GM10266 (cell line): ENCODE data around the gene ANKRD24.
"Not testable (repeated sequence)": the region's sequence is repeated elsewhere in the genome, so short reads cannot be mapped to it uniquely, and the experiment has no call there.

Experiments used
- DNase-seq: peaks from one replicate; pipeline ENCODE4 v3.0.0; 2012; ENCODE audit errors: extremely low spot score
- TF ChIP-seq, protein P1 (sequence below): IDR thresholded peaks from 2 replicates; pipeline ENCODE4 v1.5.1; 2012; ENCODE audit warnings: mild to moderate bottlenecking, low read depth; ENCODE audit not compliant: control insufficient read depth, insufficient read depth; ENCODE audit errors: missing control alignments

The ANKRD24 gene

DNA sequence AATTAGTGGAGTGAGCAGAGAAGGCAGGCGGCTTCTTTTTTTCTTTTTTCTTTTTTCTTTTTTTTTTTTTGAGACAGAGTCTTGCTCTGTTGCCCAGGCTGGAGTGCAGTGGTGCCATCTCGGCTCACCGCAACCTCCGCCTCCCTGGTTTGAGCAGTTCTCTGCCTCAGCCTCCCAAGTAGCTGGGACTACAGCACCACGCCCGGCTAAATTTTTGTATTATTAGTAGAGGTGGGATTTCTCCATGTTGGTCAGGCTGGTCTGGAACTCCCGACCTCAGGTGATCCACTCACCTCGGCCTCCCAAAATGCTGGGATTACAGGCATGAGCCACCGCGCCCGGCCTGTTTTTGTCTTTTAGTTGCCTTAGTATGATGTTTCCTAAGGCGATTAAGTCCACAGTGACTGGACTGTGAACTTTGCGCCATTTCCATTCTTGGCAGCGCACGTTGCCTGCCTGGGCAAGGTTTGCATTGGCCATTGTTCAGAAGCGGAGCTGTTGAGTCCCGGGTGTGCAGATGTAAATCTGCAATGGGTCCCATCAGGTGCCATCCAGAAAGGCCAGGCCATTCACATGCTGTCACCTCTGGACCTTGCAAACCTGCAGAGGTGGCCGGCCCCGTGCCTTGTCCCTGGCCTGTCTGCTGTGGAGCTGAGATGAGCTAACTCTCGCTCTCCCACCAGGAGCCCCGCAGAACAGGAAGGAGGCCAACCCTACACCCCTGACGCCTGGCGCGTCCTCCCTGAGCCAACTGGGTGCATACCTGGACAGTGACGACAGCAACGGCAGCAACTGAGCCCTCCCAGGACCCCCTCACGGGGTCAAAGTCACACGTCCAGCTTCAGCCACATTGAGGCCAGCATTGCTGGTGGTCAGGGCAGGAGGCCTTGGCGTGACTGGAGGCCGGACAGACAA, 85.7 kb downstream of the ANKRD24 start:
- no peak for DNase-seq
- TF ChIP-seq, protein P1, sequence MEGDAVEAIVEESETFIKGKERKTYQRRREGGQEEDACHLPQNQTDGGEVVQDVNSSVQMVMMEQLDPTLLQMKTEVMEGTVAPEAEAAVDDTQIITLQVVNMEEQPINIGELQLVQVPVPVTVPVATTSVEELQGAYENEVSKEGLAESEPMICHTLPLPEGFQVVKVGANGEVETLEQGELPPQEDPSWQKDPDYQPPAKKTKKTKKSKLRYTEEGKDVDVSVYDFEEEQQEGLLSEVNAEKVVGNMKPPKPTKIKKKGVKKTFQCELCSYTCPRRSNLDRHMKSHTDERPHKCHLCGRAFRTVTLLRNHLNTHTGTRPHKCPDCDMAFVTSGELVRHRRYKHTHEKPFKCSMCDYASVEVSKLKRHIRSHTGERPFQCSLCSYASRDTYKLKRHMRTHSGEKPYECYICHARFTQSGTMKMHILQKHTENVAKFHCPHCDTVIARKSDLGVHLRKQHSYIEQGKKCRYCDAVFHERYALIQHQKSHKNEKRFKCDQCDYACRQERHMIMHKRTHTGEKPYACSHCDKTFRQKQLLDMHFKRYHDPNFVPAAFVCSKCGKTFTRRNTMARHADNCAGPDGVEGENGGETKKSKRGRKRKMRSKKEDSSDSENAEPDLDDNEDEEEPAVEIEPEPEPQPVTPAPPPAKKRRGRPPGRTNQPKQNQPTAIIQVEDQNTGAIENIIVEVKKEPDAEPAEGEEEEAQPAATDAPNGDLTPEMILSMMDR: no peak

DNA sequence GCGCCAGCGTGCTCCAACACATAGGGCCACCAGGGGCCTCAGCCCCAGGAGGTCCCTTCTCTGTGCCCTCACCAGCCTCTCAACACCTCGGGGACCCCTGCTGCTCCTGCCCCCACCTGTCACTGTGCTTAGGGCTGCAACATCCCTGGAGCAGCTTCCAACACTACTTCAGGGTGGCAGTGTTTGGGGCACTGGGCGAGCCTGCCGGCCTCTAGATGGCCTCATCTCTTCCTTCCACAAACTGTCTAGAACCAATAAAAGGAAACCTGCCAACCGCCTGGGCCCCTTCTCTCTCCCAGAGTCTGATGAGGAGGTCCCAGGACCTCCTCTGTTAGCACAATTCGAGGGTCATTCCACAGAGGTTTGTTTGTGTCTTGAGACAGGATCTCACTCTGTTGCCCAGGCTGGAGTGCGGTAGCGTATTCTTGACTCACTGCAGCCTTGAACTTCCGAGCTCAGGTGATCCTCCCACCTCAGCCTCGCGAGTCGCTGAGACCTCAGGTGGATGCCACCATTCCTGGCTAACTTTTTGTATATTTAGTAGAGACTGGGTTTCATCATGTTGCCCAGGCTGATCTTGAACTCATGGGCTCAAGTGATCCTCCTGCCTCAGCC, 86.4 kb downstream of the ANKRD24 start:
- TF ChIP-seq, protein P1: peak; percentile 13
- DNase-seq: no peak

DNA sequence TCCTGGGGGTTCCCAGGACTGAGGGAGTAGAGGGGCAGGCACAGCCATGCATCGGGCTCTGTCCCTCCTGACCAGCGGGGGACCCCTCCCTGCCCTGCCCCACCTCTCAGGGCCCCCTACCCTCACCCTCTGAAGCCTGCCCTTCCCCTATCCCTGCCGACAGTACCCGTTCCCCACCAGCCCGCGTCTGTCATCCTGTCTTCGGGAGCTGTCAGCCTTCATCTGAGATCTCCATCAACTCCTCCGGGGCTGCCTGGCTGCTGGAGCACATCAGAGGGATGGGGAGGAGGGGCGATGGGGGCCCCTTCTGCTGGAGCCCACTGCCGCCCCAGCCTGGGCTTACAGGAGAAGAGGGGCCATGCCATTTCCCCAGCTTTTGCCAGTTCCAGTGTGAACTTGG, 90.4 kb downstream of the ANKRD24 start:
- TF ChIP-seq, protein P1: no peak
- DNase-seq: no peak

DNA sequence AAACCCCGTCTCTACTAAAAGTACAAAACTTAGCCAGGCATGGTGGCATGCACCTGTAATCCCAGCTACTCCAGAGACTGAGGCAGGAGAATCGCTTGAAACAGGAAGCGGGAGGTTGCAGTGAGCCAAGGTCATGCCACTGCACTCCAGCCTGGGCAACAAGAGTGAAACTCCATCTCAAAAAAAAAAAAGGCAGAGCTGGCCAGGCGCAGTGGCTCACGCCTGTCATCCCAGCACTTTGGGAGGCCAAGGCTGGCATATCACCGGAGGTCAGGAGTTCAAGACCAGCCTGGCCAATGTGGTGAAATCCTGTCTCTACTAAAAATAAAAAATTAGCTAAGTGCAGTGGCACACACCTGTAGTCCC, 91.8 kb downstream of the ANKRD24 start:
- DNase-seq: not testable (repeated sequence)
